ACHN (cell line): Measurements from ENCODE around the gene BPIFB1.

Experiments
- DNase-seq: peaks from one replicate; pipeline ENCODE4 v3.0.0-alpha.2; 2015
- in situ Hi-C: cut with HindIII; loops from 2 replicates; pipeline ENCODE4 v1.10.0; 2017; ENCODE audit warnings: low sequenced_read_pairs, low pct_ligation_motif_present, low pct_unique_long_range_greater_than_20kb

The BPIFB1 gene

GRCh38 chr20:33339515-33340058 lies 56.6 kb downstream of the BPIFB1 start:
- in situ Hi-C loops, result no loop called here
- DNase-seq, result no peak

- in situ Hi-C loops, result no loop called here
- no peak for DNase-seq
Observed at GRCh38 chr20:33343521-33343920, 60.5 kb downstream of the BPIFB1 start.

- no peak for DNase-seq
- in situ Hi-C loops, result no loop called here
Observed at GRCh38 chr20:33345342-33345741, 62.3 kb downstream of the BPIFB1 start.

- in situ Hi-C loops, result no loop called here
- no peak for DNase-seq
Observed at GRCh38 chr20:33348136-33348937, 65.3 kb downstream of the BPIFB1 start.

- in situ Hi-C loops, result no loop called here
- DNase-seq, result no peak
Observed at GRCh38 chr20:33349493-33349892, 66.5 kb downstream of the BPIFB1 start.

- in situ Hi-C loops, result no loop called here
- no peak for DNase-seq
Observed at GRCh38 chr20:33351696-33352095, 68.7 kb downstream of the BPIFB1 start.

GRCh38 chr20:33352258-33353012 lies 69.4 kb downstream of the BPIFB1 start:
- in situ Hi-C loops, result no loop called here
- DNase-seq, result no peak

GRCh38 chr20:33353013-33353402 lies 70.0 kb downstream of the BPIFB1 start:
- in situ Hi-C loops, result no loop called here
- no peak for DNase-seq
